GM19043 (cell line): Measurements from ENCODE around the gene FOXN4.

Experiments used
- ATAC-seq: cut with Tn5 transposase; IDR thresholded peaks from one replicate; pipeline ENCODE4 v1.9.1; 2021; ENCODE audit warnings: low read depth; ENCODE audit not compliant: unreplicated experiment

The FOXN4 gene

DNA sequence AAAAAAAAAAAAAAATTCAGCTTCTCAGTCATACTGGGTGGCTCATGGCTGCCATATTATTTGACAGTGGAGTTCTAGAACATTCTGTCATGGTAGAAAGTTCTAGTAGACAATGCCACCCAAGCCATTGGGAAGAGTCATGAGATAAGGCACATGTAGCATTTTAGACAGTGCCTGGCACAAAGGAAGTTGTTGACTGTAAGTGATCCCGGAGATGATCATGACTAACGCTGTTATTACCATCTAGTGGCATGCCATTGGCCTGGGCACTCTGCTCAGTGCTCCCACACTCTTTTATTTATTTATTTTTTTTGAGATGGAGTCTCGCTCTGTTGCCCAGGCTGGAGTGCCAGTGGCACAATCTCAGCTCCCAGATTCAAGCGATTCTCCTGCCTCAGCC is 80.4 kb downstream of the FOXN4 start:
- ATAC-seq = no peak
